Testis (tissue), 3 donors: ENCODE measurements around the gene MAN2A2. TPM values are rescaled to one million over a fixed set of nuclear protein-coding genes. Genes with fewer than 3 reads are reported as not detected.

Experiments
- DNase-seq: peaks from one replicate; pipeline ENCODE4 v3.0.0-alpha.2; 2019
- H3K27ac ChIP-seq, 2 donors: fragments of 200-600 bp; sonication (generic); one replicate each; pipeline ENCODE4 v1.5.1; 2019
- H3K27me3 ChIP-seq: fragments of 200-600 bp; sonication (generic); one replicate; pipeline ENCODE4 v1.5.1; 2019
- H3K36me3 ChIP-seq: fragments of 200-600 bp; sonication (generic); one replicate; pipeline ENCODE4 v1.5.1; 2017; ENCODE audit warnings: low read depth; ENCODE audit errors: missing control alignments
- H3K4me1 ChIP-seq: fragments of 200-600 bp; sonication (generic); one replicate; pipeline ENCODE4 v1.5.1; 2019
- H3K4me3 ChIP-seq, 2 donors: fragments of 200-600 bp; sonication (generic); one replicate each; pipeline ENCODE4 v1.5.1; 2017 to 2019
- H3K9me3 ChIP-seq: fragments of 200-600 bp; sonication (generic); one replicate; pipeline ENCODE4 v1.5.1; 2017
- POLR2A ChIP-seq: fragments of 450-650 bp; IDR thresholded peaks from one replicate; pipeline ENCODE4 v1.6.1; 2017; ENCODE audit warnings: antibody characterized with exemption, mild to moderate bottlenecking, moderate library complexity
- WGBS, 2 donors: methylation state at CpG; one replicate each; pipeline ENCODE4 v1.1.5; 2018; 5-methylcytosine and 5-hydroxymethylcytosine counted together
- intact Hi-C: fragments of 100-400 bp; cut with DNase I; formaldehyde crosslinking; loops from one replicate; pipeline ENCODE4 v1.15.1; 2023; ENCODE audit warnings: low total_unique reads
- polyA plus RNA-seq: library from polyadenylated mRNA; stranded (reverse); fragments of 350-450 nt; fragmentation: Illumina TruSeq; extraction: RNeasy Lipid Tissue Mini Kit (QIAGEN cat#74804); gene quantifications from one replicate; pipeline ENCODE4 v1.2.3, GENCODE V29; 2014; ENCODE audit warnings: low read depth, low replicate concordance; ENCODE audit not compliant: insufficient read depth
- total RNA-seq, 2 donors: library from RNA; depleted of rRNA; stranded (reverse); fragments of >200 nt; gene quantifications; one replicate each; pipeline ENCODE4 v1.2.3, GENCODE V29; 2016
- TF ChIP-seq, protein P1 (sequence below), 3 experiments: fragments of 450-650 bp in 2 of 3; fragments of 200-600 bp in 1 of 3; sonication (generic) in 1 of 3; IDR thresholded peaks; one replicate each; pipeline ENCODE4 v1.5.1; 2016 to 2019; ENCODE audit warnings: antibody characterized with exemption in 3 of 3, mild to moderate bottlenecking in 2 of 3, moderate library complexity in 1 of 3

MAN2A2 gene
- total and polyA plus RNA-seq, 3 donors from 2014 or later, result 101 to 151 (median 128) TPM

DNA sequence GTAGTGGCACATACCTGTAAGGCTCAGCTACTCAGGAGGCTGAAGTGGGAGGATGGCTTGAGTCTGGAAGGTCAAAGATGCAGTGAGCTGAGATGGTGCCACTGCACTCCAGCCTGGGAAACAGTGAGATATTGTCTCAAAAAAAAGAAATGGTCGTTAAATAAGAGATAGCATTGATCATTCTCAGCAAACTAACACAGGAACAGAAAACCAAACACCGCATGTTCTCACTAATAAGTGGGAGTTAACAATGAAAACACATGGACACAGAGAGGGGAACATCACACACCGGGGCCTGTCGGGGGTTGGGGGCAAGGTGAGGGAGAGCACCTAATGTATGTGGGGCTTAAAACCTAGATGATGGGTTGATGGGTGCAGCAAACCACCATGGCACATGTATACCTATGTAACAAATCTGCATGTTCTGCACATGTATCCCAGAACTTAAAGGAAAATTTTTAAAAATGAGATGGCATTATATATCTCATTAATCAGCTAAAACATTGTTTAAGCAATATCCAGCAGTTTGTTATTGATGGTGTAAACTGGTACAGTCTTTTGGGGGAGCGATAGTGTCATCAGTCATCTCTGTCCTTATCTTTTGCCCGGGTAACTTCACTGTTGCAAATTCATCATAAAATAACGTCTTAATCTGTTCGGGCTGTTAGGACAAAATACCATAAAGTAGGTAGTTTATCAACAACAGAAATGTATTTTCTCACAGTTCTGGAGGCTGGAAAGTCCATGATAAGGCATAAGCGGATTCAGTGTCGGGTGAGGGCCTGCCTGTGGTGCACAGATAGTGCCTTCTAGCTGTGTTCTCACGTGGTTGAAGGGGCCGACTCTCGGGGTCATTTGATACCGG lies 1.7 kb upstream of the MAN2A2 start:
- no peaks in the 10 kb centered on the region for H3K9me3 ChIP-seq
- DNase-seq, result peak; percentile 40
- no peaks in the 10 kb centered on the region for H3K36me3 ChIP-seq
- TF ChIP-seq POLR2A, result no peak
- TF ChIP-seq, protein P1, sequence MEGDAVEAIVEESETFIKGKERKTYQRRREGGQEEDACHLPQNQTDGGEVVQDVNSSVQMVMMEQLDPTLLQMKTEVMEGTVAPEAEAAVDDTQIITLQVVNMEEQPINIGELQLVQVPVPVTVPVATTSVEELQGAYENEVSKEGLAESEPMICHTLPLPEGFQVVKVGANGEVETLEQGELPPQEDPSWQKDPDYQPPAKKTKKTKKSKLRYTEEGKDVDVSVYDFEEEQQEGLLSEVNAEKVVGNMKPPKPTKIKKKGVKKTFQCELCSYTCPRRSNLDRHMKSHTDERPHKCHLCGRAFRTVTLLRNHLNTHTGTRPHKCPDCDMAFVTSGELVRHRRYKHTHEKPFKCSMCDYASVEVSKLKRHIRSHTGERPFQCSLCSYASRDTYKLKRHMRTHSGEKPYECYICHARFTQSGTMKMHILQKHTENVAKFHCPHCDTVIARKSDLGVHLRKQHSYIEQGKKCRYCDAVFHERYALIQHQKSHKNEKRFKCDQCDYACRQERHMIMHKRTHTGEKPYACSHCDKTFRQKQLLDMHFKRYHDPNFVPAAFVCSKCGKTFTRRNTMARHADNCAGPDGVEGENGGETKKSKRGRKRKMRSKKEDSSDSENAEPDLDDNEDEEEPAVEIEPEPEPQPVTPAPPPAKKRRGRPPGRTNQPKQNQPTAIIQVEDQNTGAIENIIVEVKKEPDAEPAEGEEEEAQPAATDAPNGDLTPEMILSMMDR (IDR thresholded peaks at IDR 0.05), result no peak
- peaks cover 9% of the 10 kb centered on the region for H3K4me1 ChIP-seq
- peak overlapping the region in 1 of 2 donors; percentile 94 for H3K27ac ChIP-seq
- intact Hi-C loops, result no loop called here
- peak overlapping the region in 1 of 2 donors; percentile 56 for H3K4me3 ChIP-seq
- WGBS, 2 donors, result 27 to 31% methylated on average over 14 of the region's 14 CpGs
- no peaks in the 10 kb centered on the region for H3K27me3 ChIP-seq

DNA sequence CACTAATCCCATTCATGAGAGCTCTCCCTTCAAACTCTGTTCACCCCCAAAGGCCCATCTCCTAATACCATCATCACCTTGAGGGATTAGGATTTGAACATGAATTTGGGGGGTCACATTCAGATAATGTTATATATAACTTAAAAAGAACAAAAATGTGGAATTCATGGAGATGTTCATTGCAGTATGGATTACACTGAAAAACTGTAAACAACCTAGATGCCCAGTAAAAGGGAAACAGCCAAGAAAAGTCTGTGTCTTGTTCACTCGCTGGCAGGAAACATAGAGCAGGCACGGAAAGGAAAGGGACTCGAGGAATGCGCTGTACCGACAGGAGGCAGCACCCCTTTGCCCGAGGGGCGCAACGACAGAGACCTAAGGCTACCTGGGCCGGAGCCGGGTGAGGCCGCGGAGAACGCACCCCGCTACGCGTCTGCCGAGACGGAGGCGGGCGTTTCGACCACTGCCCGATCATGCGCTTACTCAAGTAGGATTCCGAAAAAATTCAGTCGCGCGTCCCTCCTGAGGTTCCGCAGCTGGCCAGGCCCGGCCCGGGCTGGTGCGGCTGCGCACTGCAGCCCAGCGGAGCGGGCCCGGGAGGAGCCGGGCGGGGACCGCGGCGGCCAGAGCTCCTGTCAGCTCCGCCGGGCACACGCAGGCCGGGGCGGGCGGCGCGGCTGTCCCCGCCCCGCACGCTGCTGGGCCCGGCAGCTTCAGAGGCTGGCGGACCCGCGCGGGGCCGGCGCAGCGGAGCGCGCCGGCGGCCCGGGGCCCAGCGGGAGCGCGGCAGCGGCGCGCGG lies 862 bp upstream of the MAN2A2 start:
- TF ChIP-seq, protein P1 (IDR thresholded peaks at IDR 0.05), result peak; percentile 50 to 76 (median 74)
- TF ChIP-seq POLR2A, result no peak
- Histone ChIP-seq H3K4me1 (peaks cover 12% of the 10 kb centered on the region), H3K27ac (peak overlapping the region; percentile 76 to 94), H3K27me3 (no peaks in the 10 kb centered on the region), H3K9me3 (no peaks in the 10 kb centered on the region), H3K36me3 (no peaks in the 10 kb centered on the region), H3K4me3 (peak overlapping the region; percentile 56 to 74)
- peak; percentile 87 for DNase-seq
- 0% methylated on average over 23 to 39 of the region's 71 CpGs for WGBS, 2 donors
- intact Hi-C loops, result no loop called here

DNA sequence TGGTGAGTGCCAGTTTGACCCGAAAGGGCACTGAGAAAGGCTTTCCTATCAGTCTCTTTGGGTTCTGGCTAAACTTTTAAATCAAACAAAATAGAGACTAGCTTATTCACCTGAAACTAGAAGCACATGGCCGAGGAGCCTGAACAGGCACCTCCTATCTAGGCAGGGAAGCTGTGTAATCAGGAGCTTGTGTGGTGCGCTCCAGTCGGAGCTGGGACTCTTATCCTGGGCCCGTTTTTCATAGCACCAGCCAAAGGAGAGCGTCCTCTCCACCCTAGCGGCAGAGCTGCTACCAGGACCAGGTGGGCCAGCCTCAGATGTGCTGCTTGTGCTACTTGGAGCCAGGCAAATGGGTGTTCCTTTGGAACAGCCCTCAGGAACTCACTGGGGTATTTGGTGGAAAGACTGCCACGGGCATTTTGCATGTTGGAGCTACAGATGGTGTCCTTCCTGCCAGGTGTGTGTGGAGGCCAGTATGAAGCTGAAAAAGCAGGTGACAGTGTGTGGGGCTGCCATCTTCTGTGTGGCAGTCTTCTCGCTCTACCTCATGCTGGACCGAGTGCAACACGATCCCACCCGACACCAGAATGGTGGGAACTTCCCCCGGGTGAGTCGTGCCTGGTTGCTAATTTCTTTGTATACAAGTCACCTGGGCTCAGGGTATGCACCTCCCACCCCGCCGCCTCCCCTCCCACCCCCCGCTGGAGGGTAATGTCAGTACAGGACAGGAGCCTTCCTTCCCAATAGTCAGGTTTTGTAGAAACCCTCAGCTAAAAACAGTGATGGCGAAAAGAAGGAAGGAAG lies 833 bp downstream of the MAN2A2 start:
- H3K4me3 ChIP-seq, result peak overlapping the region; percentile 65 to 74
- H3K27ac ChIP-seq, result peak overlapping the region; percentile 71 to 94
- no peaks in the 10 kb centered on the region for H3K27me3 ChIP-seq
- H3K4me1 ChIP-seq, result peaks cover 18% of the 10 kb centered on the region
- 54 to 67% methylated on average over 14 to 18 of the region's 18 CpGs for WGBS, 2 donors
- no peaks in the 10 kb centered on the region for H3K9me3 ChIP-seq
- peak; percentile 46 for DNase-seq
- TF ChIP-seq POLR2A, result no peak
- TF ChIP-seq, protein P1 (IDR thresholded peaks at IDR 0.05), result no peak
- H3K36me3 ChIP-seq, result no peaks in the 10 kb centered on the region
- intact Hi-C loops, result no loop called here

DNA sequence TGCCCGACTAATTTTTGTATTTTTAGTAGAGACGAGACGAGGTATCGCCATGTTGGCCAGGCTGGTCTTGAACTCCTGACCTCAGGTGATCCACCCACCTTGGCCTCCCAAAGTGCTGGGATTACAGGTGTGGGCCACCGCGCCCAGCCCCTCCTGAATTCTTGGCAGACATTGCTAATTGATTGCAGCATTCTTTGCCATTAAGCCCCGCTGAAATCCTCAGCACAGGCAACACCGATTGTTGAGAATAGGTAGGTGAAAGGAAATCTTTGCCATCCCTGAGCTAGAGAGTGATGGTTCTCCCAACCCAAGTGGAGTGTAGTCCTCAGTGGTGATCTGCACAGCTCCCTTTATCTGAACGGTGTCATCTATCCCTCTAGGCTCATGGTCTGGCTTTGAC lies 1.6 kb downstream of the MAN2A2 start:
- no peak for DNase-seq
- Histone ChIP-seq H3K27me3 (no peaks in the 10 kb centered on the region), H3K9me3 (no peaks in the 10 kb centered on the region), H3K4me3 (no peak overlapping the region), H3K4me1 (peaks cover 18% of the 10 kb centered on the region), H3K27ac (no peak overlapping the region), H3K36me3 (no peaks in the 10 kb centered on the region)
- intact Hi-C loops, result no loop called here
- TF ChIP-seq POLR2A, result no peak
- TF ChIP-seq, protein P1 (IDR thresholded peaks at IDR 0.05), result no peak
- 92 to 95% methylated on average over 9 of the region's 9 CpGs for WGBS, 2 donors
